Neural progenitor cell (in vitro differentiated cells): ENCODE measurements around the gene FBN2. TPM values are rescaled to one million over a fixed set of nuclear protein-coding genes. Genes with fewer than 3 reads are reported as not detected.

Source experiments
- DNase-seq: peaks from one replicate; pipeline ENCODE4 v3.0.0-alpha.2; 2016; ENCODE audit warnings: low spot score
- H2AFZ ChIP-seq: fragments of 200-600 bp; sonication (generic); replicated peaks from 2 replicates; pipeline ENCODE4 v1.6.1; 2016; ENCODE audit warnings: antibody characterized with exemption
- H3F3A ChIP-seq: fragments of 200-600 bp; sonication (generic); 2 replicates; pipeline ENCODE4 v1.6.1; 2016; ENCODE audit warnings: antibody characterized with exemption, low read depth
- H3K27ac ChIP-seq: fragments of 200-600 bp; sonication (generic); 2 replicates; pipeline ENCODE4 v1.5.1; 2016; ENCODE audit warnings: mild to moderate bottlenecking
- H3K27me3 ChIP-seq: fragments of 200-600 bp; sonication (generic); 2 replicates; pipeline ENCODE4 v1.6.1; 2016; ENCODE audit warnings: mild to moderate bottlenecking, moderate library complexity
- H3K36me3 ChIP-seq: fragments of 200-600 bp; sonication (generic); 2 replicates; pipeline ENCODE4 v1.5.1; 2016
- H3K4me1 ChIP-seq: fragments of 200-600 bp; sonication (generic); 2 replicates; pipeline ENCODE4 v1.6.1; 2016; ENCODE audit warnings: mixed run types
- H3K4me2 ChIP-seq: fragments of 200-600 bp; sonication (generic); 2 replicates; pipeline ENCODE4 v1.6.1; 2016
- H3K4me3 ChIP-seq: fragments of 200-600 bp; sonication (generic); 2 replicates; pipeline ENCODE4 v1.5.1; 2016
- H3K79me2 ChIP-seq: fragments of 200-600 bp; sonication (generic); 2 replicates; pipeline ENCODE4 v1.6.1; 2016; ENCODE audit warnings: low read depth
- H3K9ac ChIP-seq: fragments of 200-600 bp; sonication (generic); 2 replicates; pipeline ENCODE4 v1.6.1; 2016
- H3K9me3 ChIP-seq: fragments of 200-600 bp; sonication (generic); 2 replicates; pipeline ENCODE4 v1.5.1; 2016; ENCODE audit warnings: low read depth
- H4K20me1 ChIP-seq: fragments of 200-600 bp; sonication (generic); 2 replicates; pipeline ENCODE4 v1.6.1; 2016; ENCODE audit warnings: low read depth
- H3K27ac Mint-ChIP-seq: 3 replicates; pipeline ENCODE4 v1.8.0; 2021; ENCODE audit warnings: mixed read lengths
- H3K27me3 Mint-ChIP-seq: 2 replicates; pipeline ENCODE4 v1.8.0; 2022; ENCODE audit warnings: low read depth, mild to moderate bottlenecking, inconsistent platforms, moderate library complexity, mixed read lengths; ENCODE audit not compliant: insufficient read depth
- H3K36me3 Mint-ChIP-seq: 3 replicates; pipeline ENCODE4 v1.8.0; 2021; ENCODE audit warnings: mixed read lengths
- H3K4me1 Mint-ChIP-seq: 3 replicates; pipeline ENCODE4 v1.8.0; 2021; ENCODE audit warnings: mixed read lengths
- H3K4me3 Mint-ChIP-seq: 3 replicates; pipeline ENCODE4 v1.8.0; 2021; ENCODE audit warnings: mild to moderate bottlenecking, moderate library complexity, mixed read lengths
- H3K9me3 Mint-ChIP-seq: 3 replicates; pipeline ENCODE4 v1.8.0; 2020; ENCODE audit warnings: mixed read lengths
- EZH2 ChIP-seq: fragments of 200-600 bp; sonication (generic); IDR thresholded peaks from 2 replicates; pipeline ENCODE4 v1.6.1; 2017; ENCODE audit warnings: antibody characterized with exemption, mild to moderate bottlenecking, moderate library complexity
- EZH2phosphoT487 ChIP-seq: fragments of 200-600 bp; sonication (generic); IDR thresholded peaks from 2 replicates; pipeline ENCODE4 v1.6.1; 2017; ENCODE audit warnings: antibody characterized with exemption
- total RNA-seq: library from RNA; depleted of rRNA; stranded (reverse); fragments of >200 nt; gene quantifications from 2 replicates; pipeline ENCODE4 v1.2.3, GENCODE V29; 2015; ENCODE audit warnings: low replicate concordance
- TF ChIP-seq, protein P1 (sequence below): fragments of 200-600 bp; sonication (generic); IDR thresholded peaks from 2 replicates; pipeline ENCODE4 v1.5.1; 2017; ENCODE audit warnings: antibody characterized with exemption, mild to moderate bottlenecking

FBN2 gene
- total RNA-seq, 1 donor from 2014 or later, result 88.1 TPM

DNA sequence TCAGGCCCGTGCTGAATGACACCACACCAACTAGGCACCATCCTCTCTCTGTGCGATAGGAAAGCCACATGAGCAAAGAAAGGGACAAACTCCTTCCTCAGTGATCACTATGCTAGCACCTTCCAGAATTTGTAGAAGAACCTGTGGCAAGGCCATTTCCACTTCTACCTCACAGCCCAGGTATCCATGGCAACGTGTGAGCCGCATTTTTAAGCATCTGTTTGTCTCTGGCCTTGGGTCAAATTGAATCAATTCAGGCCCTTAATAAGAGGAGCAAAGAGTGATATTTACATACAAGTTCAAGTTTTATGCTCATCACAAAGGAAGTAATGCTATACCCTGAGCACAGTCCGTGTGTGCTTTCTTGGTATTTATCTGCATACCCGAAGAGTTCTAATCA lies 275.1 kb downstream of the FBN2 start:
- Histone ChIP-seq H3K9me3 (no peaks in the 10 kb centered on the region), H3K36me3 (peaks cover 5% of the 10 kb centered on the region), H3K4me3 (no peak overlapping the region), H3K4me1 (peaks cover 12% of the 10 kb centered on the region), H3F3A (no peaks in the 10 kb centered on the region), H3K27me3 (no peaks in the 10 kb centered on the region), H3K79me2 (no peaks in the 10 kb centered on the region), H3K27ac (no peak overlapping the region), H4K20me1 (peaks cover 5% of the 10 kb centered on the region), H3K4me2 (no peak overlapping the region), H3K9ac (no peak overlapping the region), H2AFZ (no peak overlapping the region)
- Mint-ChIP-seq H3K36me3 (peaks cover 46% of the 10 kb centered on the region), H3K4me1 (no peaks in the 10 kb centered on the region), H3K9me3 (no peaks in the 10 kb centered on the region), H3K27ac (no peak overlapping the region), H3K27me3 (no peaks in the 10 kb centered on the region), H3K4me3 (no peak overlapping the region)
- TF ChIP-seq, protein P1, sequence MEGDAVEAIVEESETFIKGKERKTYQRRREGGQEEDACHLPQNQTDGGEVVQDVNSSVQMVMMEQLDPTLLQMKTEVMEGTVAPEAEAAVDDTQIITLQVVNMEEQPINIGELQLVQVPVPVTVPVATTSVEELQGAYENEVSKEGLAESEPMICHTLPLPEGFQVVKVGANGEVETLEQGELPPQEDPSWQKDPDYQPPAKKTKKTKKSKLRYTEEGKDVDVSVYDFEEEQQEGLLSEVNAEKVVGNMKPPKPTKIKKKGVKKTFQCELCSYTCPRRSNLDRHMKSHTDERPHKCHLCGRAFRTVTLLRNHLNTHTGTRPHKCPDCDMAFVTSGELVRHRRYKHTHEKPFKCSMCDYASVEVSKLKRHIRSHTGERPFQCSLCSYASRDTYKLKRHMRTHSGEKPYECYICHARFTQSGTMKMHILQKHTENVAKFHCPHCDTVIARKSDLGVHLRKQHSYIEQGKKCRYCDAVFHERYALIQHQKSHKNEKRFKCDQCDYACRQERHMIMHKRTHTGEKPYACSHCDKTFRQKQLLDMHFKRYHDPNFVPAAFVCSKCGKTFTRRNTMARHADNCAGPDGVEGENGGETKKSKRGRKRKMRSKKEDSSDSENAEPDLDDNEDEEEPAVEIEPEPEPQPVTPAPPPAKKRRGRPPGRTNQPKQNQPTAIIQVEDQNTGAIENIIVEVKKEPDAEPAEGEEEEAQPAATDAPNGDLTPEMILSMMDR, result no peak
- TF ChIP-seq EZH2 (no peak), EZH2phosphoT487 (no peak)
- DNase-seq, result no peak

DNA sequence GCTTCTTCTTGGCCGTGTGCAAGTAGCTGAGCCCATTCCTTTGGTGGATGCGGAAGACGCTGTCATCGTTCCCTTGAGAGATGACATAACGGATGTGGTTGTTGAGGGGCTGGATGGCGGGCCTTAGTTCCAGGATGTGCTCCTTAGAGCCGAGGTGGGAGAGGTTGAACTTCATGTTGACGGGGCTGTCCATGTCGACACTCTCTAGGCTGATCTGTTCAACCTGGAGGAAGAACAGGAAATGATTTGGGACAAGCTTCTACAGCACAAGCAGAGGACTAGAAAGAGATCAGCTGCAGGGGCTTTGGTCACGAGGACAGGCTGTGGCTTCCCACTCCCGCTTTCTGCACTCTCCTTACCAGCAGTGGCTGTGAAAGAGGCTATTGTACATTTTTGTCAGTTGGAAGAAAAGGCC lies 278.4 kb downstream of the FBN2 start:
- Histone ChIP-seq H3K27ac (no peak overlapping the region), H3K9me3 (no peaks in the 10 kb centered on the region), H3K36me3 (peaks cover 5% of the 10 kb centered on the region), H3K4me3 (no peak overlapping the region), H3K9ac (no peak overlapping the region), H2AFZ (no peak overlapping the region), H3K4me1 (peaks cover 12% of the 10 kb centered on the region), H3K27me3 (no peaks in the 10 kb centered on the region), H3F3A (no peaks in the 10 kb centered on the region), H3K4me2 (no peak overlapping the region), H4K20me1 (peaks cover 5% of the 10 kb centered on the region), H3K79me2 (no peaks in the 10 kb centered on the region)
- Mint-ChIP-seq H3K27me3 (no peaks in the 10 kb centered on the region), H3K4me1 (no peaks in the 10 kb centered on the region), H3K27ac (no peak overlapping the region), H3K36me3 (peaks cover 32% of the 10 kb centered on the region), H3K9me3 (no peaks in the 10 kb centered on the region), H3K4me3 (no peak overlapping the region)
- DNase-seq, result no peak
- TF ChIP-seq, protein P1, result no peak
- no peak for TF ChIP-seq EZH2phosphoT487
- TF ChIP-seq EZH2, result no peak

DNA sequence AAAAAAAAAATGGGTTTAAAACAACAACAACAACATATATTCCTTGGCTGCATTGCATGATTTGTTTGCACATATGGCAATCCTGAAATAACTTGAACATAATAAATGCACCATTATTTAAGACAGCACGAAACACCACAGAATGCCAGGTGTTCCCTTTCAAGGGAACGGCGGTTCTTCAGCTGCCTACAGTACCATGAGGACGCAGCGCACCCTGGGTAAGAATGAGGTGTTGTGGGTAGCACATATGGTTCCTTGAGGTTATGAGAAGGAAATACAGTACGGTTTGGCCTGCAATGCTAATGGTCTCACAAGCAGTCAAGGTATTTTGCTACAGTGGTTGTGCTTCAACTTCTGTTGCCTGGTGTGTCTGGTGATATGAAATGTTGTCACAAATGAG lies 279.7 kb downstream of the FBN2 start:
- peaks cover 29% of the 10 kb centered on the region for H3K36me3 Mint-ChIP-seq
- Histone ChIP-seq H3K9me3 (no peaks in the 10 kb centered on the region), H3K27ac (no peak overlapping the region), H3K9ac (no peak overlapping the region), H3K4me1 (peaks cover 12% of the 10 kb centered on the region), H3K4me2 (no peak overlapping the region), H3K36me3 (peaks cover 5% of the 10 kb centered on the region), H4K20me1 (peaks cover 5% of the 10 kb centered on the region), H2AFZ (no peak overlapping the region), H3K79me2 (no peaks in the 10 kb centered on the region), H3K4me3 (no peak overlapping the region), H3F3A (no peaks in the 10 kb centered on the region), H3K27me3 (no peaks in the 10 kb centered on the region)
- no peak for TF ChIP-seq EZH2phosphoT487
- no peak for TF ChIP-seq EZH2
- TF ChIP-seq, protein P1, result no peak
- no peak overlapping the region for H3K27ac Mint-ChIP-seq
- H3K9me3 Mint-ChIP-seq, result no peaks in the 10 kb centered on the region
- DNase-seq, result no peak
- no peaks in the 10 kb centered on the region for H3K4me1 Mint-ChIP-seq
- no peak overlapping the region for H3K4me3 Mint-ChIP-seq
- no peaks in the 10 kb centered on the region for H3K27me3 Mint-ChIP-seq

DNA sequence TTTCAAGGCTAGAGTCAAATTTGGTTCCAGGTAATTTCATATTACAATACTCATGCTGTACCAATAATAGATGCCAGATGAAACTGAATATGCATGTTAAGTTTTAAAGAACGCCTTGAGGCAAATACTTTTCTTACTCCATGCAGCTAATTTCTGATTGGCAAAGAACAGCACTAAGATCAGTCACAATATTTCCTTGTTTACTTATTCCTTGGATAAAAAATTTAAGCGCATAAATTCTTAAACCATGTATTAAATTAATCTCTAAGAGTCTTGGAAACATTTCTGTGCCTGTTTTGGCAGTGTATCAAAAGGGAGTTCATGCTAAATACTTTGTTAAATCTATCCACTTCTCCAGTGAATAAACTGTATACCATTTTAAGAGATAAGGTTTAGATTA lies 281.0 kb downstream of the FBN2 start:
- H4K20me1 ChIP-seq, result peaks cover 5% of the 10 kb centered on the region
- no peaks in the 10 kb centered on the region for H3K27me3 Mint-ChIP-seq
- no peak overlapping the region for H3K4me3 Mint-ChIP-seq
- no peak for DNase-seq
- no peak overlapping the region for H3K9ac ChIP-seq
- H3K36me3 Mint-ChIP-seq, result peaks cover 19% of the 10 kb centered on the region
- H3K4me1 ChIP-seq, result peaks cover 12% of the 10 kb centered on the region
- H2AFZ ChIP-seq, result no peak overlapping the region
- no peak overlapping the region for H3K27ac ChIP-seq
- H3F3A ChIP-seq, result no peaks in the 10 kb centered on the region
- no peak overlapping the region for H3K4me2 ChIP-seq
- no peaks in the 10 kb centered on the region for H3K9me3 ChIP-seq
- H3K9me3 Mint-ChIP-seq, result no peaks in the 10 kb centered on the region
- H3K4me1 Mint-ChIP-seq, result no peaks in the 10 kb centered on the region
- H3K27me3 ChIP-seq, result no peaks in the 10 kb centered on the region
- no peak overlapping the region for H3K4me3 ChIP-seq
- peaks cover 5% of the 10 kb centered on the region for H3K36me3 ChIP-seq
- H3K27ac Mint-ChIP-seq, result no peak overlapping the region
- TF ChIP-seq, protein P1, result no peak
- TF ChIP-seq EZH2 (no peak), EZH2phosphoT487 (no peak)
- no peaks in the 10 kb centered on the region for H3K79me2 ChIP-seq
